ENCODE results near the gene RPL37A.

Gene RPL37A

GRCh38 chr2:216491793-216492596, 6.6 kb upstream of the RPL37A start:
- no peak for DNase-seq

- DNase-seq, result no peak
These were observed 5.9 kb upstream of the RPL37A start for GRCh38 chr2:216492597-216493333.

GRCh38 chr2:216493334-216493685, 5.3 kb upstream of the RPL37A start:
- no peak for DNase-seq

- DNase-seq, result no peak
These were observed 3.0 kb upstream of the RPL37A start for GRCh38 chr2:216495656-216496055.

- no peak for DNase-seq
These were observed 1.1 kb upstream of the RPL37A start for GRCh38 chr2:216497382-216498069.

GRCh38 chr2:216498070-216498378, 620 bp upstream of the RPL37A start:
- DNase-seq, result no peak

- no peak for DNase-seq
These were observed 1.1 kb downstream of the RPL37A start for GRCh38 chr2:216499641-216500218.

- DNase-seq, result no peak
These were observed 1.9 kb downstream of the RPL37A start for GRCh38 chr2:216500572-216500971.

GRCh38 chr2:216501854-216502253, 3.2 kb downstream of the RPL37A start:
- DNase-seq, result no peak

GRCh38 chr2:216502381-216503158, 3.9 kb downstream of the RPL37A start:
- no peak for DNase-seq

- no peak for DNase-seq
These were observed 4.5 kb downstream of the RPL37A start for GRCh38 chr2:216503159-216503629.

GRCh38 chr2:216503697-216504375, 5.2 kb downstream of the RPL37A start:
- DNase-seq, result no peak

- no peak for DNase-seq
These were observed 5.7 kb downstream of the RPL37A start for GRCh38 chr2:216504376-216504762.

- DNase-seq, result no peak
These were observed 6.8 kb downstream of the RPL37A start for GRCh38 chr2:216505133-216506106.

GRCh38 chr2:216507220-216508160, 8.8 kb downstream of the RPL37A start:
- DNase-seq, result no peak

- no peak for DNase-seq
These were observed 9.6 kb downstream of the RPL37A start for GRCh38 chr2:216508229-216508628.

GRCh38 chr2:216516730-216517350, 18.2 kb downstream of the RPL37A start:
- no peak for DNase-seq

GRCh38 chr2:216517447-216518225, 19.0 kb downstream of the RPL37A start:
- DNase-seq, result no peak
